T1000 (cell line): ENCODE data around the gene GTF2E1.
"Not testable (repeated sequence)": the region's sequence is repeated elsewhere in the genome, so short reads cannot be mapped to it uniquely, and the experiment has no call there.

Experiments
- DNase-seq: peaks from one replicate; lab custom pipeline; 2025; ENCODE audit warnings: mixed read lengths; lab: John Stamatoyannopoulos, UW

The GTF2E1 gene

DNA sequence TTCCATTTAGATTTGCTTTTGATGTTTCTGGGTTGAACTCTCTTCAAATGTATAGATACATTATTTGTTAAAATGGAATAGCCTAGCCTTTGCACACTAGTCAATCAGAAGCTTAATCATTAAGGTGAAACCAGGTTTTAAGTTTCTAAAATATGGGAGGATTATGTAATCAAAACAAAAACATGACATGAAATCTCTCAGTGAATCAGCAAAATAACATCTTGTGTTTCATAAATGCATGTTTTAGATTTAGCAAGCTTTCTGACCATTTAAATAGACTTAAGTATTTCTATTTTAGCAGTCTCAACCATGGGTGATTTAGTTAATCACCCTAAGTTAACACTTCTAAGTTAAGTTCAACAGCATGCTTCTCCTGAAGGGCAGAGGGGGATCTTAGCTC, 11.3 kb downstream of the GTF2E1 start:
- DNase-seq = no peak

DNA sequence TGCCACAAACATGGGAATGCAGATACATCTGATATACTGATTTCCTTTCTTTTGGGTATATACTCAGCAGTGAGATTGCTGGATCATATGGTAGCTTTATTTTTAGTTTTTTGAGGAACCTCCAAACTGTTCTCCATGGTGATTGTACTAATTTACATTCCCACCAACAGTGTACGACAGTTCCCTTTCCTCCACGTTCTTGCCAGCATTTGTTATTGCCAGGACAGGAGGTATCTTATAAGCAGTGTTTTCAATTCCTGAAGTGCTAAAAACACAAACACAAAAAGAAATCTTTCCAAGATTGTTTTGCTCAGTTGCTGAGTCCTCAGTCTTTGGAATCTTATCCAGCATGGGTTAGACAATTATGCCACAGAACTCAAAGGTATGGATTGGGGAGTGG, 13.5 kb downstream of the GTF2E1 start:
- no peak for DNase-seq

DNA sequence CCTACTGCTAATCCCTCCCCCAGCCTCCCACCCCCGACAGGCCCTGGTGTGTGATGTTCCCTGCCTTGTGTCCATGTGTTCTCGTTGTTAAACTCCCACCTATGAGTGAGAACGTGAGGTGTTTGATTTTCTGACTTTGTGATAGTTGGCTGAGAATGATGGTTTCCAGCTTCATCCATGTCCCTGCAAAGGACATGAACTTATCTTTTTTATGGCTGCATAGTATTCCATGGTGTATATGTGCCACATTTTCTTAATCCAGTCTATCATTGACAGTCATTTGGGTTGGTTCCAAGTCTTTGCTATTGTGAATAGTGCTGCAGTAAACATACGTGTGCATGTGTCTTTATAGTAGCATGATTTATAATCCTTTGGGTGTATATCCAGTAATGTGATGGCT, 16.0 kb downstream of the GTF2E1 start:
- DNase-seq = not testable (repeated sequence)

DNA sequence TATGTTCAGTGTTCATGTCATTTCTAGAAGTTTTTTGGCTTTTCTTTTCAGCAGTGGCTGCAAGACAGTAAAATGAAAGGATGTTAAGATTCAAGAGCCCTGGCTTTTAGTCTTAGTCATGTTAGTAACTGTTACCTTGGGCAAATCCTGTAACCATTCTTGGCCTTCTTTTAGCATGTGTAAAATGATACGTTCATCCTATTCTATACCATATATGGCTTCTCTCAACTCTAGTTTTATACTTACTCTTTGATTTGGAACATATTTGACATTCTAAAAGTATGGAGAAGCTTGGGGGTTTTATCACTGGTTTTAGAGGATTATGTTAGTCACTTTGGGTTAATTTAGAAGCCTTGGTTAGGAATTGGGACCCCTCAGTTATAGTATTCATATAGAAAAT, 20.1 kb downstream of the GTF2E1 start:
- no peak for DNase-seq

DNA sequence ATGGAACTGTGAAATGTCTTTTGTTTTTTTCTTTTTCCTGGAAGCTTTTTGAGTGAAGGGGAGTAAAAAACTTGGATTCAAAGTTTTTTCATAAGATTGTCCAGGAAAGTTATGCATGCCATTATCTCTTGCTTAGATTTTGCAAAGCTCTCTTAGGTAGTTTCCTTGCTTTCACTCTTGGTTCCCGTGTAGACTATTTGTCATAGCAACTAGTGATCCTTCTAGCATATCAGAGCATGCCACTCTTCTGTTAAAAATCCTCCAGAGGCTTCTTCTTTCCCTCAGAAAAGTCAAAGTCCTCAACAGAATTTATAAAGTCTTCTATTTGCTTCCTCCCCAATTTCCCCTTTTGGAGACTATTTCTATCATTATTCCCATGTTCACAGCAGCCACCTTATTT, 21.1 kb downstream of the GTF2E1 start:
- DNase-seq = no peak

DNA sequence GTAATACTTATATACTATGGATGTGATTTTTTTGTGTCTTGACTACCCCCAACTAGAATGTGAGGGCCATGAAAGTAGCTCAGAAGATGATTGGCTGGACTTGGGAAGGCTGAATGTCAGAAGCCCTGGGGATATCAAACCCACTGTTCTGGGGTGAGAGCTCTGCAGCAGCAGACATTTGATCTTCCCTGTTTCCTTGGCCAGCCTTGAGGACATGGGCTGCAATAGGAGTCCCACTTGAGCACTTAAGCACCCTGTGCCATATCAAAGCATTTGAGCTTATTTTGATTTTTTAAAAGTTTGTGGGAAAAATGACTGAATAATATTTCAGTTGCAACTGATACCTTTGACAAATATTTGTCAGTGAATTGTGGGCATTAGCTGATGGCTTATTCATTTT, 21.7 kb downstream of the GTF2E1 start:
- no peak for DNase-seq

DNA sequence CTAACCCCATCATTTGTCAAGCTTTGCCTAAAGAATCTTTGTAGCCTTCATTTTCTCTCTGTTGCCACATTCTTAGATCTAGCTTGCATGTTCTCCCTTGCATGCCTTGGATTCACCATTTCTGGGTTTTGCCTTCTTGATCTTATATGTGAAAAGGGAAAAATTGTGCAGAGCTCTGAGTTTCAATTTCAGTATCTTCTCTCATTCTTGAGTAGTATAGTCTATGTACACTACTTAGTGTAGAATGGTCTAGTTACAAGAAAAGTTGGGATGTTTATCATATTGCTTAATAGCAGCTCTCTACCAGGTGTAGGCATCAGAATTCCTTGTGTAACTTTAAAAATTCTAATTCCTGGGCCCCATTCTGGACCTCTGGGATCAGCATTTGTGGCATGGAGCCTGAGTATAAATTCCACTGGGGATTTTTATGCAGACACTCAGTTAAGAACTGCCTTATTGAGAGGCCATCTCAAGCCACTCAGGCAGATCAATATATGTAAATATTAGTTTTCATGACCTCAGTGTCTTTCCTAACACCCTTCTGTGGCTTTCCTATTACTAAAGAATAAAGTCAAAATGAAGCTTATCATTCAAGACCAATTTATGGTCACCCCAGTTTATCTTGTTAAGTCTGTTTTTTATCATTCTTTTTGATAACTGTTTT, 23.4 kb downstream of the GTF2E1 start:
- no peak for DNase-seq

DNA sequence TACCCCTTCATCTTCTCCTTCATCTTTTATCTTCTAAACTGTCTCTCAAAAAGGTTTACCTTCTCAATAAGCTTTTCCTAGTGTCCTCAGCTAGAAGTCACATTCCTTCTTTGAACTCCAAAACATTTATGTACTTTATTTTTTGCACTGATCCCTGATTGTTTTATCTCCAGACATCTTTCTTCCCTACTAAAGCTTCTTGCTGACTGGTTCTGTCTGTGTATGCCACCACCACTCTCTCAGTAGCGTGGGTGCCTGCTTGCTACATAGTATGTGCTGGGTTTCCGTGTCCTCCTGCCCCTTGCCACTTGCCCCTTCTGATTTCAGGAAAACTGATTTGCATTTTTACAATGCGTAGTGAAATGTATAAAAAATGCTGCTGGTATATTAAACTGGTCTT, 24.0 kb downstream of the GTF2E1 start:
- no peak for DNase-seq

DNA sequence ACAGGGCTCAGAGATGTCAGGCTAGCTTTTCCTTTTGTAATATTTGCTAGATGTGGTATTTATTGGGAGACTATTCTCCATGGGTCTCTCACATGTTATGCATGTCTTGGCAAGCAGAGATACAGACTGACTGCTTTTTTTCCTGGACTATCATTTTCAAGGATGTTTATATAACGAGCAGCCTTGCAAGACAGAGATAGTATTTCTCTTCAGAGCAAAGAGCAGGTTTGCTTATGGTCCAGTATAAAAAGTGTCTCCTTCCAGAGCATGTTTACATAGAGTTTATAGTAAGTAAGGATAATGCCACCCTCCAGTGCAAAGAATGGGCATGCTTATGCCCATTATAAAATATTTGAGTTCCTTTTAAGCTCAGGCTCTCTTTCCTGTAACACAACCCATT, 24.6 kb downstream of the GTF2E1 start:
- no peak for DNase-seq

DNA sequence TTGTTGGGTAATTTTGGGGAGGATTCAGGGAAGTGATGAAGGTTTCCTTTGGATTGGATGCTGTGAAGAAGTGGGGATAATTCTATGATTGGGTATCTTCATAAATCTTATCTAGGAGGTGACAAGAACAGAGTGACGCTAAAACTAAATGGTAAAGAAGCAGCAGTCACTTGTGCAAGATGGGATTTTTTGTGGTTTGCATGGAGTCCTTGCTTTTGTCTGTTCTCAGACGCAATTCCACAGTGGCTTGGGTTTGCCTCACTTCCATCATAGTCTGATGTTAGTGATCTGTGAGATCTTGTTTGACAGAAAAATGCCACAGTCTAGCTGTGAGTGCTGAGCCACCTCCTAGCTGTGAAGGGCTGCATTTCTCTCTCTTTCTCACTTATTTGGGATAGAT, 26.9 kb downstream of the GTF2E1 start:
- DNase-seq = no peak

DNA sequence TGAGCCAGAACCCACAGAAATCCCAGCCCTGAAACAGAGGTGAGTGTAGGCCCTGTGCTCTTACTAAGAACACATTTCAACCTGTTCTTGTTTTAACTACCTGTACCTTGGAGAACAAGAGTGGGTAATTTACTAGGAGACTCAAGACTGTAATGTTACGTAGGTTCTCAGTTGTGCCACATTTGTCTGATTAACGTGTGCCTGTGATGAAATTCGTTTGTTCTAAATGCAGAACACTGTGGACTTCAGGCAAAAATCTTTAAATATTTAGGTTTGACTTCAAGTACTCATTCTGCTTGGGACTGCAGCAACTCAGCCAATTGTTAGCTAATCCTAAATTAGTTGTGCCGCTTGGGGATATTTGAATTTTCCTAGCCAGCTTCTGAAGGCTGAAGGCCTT, 28.3 kb downstream of the GTF2E1 start:
- DNase-seq = no peak

DNA sequence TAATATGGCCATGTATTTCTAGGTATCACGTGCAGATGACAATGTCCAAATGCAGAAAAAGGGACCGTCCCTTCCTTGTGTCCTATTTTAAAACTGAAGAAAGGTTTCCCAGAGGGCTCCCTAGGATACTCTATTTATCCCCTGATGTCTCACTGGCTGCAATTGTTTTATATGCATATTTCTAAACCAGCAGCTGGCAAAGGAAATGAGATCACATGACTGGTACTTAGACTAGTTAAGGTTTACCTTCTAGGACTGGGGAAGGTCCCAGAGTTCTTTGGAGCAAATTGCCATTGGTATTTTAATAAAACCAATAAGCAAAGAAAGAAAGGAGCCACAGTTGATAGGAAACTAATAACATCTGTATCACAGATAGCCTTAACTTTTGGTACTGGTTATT, 29.5 kb downstream of the GTF2E1 start:
- DNase-seq = no peak

DNA sequence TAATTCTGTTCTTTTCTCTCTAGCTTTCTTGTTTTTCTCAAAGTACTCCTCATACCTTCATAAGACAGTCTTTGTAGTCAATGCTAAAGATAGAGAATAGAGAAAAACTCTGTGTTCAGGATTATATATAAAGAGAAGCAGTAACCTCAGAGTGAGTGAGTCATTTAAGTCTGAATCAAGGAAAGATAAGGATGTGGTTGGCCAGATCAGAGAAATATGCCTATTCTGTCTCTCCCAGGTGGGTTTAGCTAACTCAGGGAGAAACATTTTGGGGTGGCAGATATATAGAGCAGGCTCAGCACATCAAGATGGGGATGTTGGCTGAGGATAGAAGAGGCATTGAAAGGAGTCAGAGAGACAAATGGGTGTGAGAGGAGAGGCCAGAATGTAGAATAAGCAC, 31.4 kb downstream of the GTF2E1 start:
- no peak for DNase-seq

DNA sequence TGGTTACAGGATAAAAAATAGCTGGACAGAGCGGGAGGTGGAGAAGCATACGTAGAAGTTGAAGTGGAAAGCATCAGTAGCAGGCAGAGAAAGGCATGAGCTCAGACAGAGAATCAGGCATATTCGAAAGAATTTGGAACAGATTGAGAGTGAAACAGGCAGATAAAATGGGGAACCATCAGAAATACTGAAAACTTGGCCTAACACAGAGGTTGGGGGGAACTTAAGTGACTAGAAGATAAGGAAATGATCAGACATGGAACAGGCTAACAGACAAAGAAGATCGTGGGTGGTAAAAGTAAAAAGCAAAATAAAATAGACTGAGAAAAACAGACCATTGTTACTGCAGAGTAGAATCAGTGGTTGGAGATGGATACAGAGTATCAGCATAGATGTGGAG, 32.9 kb downstream of the GTF2E1 start:
- no peak for DNase-seq

DNA sequence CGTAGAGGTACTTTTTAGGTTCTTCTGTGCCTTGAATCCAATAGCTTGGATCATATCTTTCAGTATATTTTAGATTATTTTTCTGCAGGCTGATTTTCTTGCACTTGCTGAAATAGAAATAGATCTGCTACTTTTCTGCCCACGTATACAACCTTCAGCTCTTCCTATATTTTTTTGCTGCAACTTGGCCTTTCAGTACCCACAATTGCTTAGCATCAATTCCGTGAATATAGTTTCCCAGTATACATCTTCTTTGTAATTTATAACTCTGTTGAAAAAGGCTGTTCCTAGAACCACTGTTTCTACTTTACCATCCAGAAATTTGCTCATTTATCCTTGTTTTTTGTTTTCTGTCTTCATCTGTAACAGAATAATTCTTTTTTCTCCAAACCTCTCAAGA, 36.2 kb downstream of the GTF2E1 start:
- no peak for DNase-seq

DNA sequence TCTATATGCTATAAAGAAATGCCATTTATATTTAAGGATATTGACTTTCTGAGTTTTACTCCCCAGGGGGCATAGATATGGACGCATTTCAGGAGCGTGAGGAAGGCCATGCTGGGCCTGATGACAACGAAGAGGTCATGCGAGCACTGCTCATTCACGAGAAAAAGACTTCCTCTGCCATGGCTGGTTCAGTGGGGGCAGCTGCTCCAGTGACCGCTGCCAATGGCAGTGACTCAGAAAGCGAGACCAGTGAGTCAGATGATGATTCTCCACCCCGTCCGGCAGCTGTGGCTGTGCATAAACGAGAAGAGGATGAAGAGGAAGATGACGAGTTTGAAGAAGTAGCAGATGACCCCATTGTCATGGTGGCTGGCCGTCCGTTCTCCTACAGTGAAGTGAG, 38.4 kb downstream of the GTF2E1 start:
- peak; percentile 70 for DNase-seq

DNA sequence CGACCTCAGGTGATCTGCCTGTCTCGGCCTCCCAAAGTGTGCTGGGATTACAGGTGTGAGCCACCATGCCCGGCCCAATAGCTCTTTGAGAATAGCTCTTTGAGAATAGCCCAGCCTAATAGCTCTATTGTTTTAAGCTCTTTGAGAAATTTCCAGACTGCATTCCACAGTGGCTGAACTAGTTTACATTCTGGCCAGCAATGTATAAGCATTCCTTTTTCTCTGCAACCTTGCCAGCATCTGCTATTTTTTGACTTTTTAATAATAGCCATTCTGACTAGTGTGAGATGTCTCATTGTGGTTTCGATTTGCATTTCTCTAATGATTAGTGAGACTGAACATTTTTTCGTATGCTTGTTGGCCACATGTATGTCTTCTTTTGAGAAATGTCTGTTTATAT, 43.3 kb downstream of the GTF2E1 start:
- DNase-seq = not testable (repeated sequence)

DNA sequence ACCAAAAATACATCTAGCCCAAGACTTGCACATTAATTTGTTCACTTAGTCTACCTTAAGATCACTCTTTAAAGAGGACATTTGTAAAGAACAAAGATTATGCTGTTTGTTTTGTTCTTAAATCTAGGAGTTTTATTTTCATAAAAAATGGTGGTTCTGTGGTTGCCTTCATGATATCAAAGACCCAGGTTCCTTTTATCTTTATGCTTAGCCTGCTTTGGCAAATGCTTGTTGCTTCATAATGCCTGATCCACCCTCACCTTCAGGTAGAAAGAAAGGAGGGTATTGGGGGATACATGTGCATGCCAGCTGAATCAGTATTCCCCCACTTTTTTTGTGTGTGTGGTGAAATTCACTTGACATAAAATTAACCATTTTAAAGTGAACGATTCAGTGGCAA, 48.5 kb downstream of the GTF2E1 start:
- no peak for DNase-seq

DNA sequence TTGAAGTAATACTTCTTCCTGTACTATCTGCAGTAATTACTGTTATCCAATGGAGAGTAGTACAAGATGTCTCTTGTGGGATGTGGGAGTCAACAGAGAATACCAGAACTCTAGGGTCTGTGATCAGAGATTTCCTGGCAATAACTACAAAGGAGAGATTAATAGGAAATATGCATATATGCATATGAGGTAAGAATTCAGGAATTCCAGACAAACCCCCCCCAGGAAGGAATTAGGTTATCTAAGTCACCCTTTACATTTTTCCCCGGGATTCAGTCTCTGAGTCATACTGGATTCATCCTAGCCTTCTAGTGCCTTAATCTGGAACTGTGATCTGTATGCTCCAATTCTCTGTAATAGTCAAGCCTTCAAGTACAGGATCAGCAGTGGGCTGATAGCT, 49.4 kb downstream of the GTF2E1 start:
- DNase-seq = no peak

DNA sequence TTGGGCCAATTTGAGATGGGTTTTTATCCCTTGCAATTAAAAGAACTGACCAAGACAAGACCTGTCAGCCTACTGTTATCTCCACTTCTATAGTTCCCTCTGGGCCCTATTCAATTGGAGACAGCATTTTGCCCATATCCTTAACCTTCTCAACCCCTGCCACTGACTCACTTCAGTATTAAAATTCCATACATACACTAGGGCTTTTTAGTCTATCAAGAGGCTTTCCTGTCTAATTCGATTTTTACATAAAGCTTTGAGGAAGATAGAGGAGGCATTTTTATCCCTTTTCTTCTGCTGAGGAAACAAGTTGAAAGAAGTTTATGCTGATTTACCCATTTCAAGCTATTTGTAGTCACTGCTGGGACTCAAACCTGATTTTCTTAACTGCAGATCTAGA, 51.1 kb downstream of the GTF2E1 start:
- DNase-seq = no peak

DNA sequence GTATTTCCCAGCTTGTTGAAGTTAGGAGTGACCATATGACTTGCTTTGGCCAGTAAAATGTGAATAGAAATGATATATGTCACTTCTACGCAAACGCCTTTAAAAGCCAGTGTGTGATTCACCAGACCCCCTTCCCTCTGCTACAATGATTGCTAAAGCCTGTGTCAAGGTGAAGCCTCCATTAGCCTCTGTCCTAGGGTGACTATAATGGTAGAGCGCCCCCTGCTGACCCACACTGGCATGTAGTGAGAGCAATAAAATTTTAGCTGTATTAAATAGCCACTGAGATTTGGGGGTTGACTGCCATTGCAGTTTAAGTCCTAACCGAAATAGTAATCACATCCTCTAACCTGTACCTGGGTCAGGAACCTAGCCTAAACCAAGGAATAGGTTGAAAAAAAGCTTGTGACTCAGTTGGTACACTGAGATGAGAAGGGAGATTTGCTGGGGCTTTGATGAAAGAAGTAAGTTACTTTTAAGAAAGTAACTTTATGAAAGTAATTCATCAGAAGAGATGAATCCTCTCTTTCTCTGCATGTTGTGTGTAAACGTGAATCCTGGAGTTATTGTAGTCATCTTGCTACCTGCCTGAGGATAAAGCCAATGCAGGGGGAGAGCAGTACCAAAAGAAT, 52.6 kb downstream of the GTF2E1 start:
- peak; percentile 37 for DNase-seq

DNA sequence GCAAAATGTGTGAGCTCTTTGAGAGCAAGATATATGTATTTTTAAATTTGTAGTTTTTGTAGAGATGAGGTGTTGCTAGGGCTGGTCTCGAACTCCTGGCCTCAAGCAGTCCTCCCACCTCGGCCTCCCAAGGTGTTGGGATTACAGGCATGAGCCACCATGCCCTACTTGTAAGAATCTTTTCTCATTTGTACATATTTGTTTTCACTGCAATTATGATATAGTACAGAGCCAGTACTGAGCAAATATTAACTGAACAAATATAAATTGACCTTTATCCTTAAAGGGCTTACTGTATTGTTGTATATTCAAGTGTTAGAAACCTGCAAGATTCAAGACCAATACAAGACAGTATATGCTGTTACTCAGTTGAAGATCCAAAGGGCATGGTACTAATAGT, 53.4 kb downstream of the GTF2E1 start:
- DNase-seq = no peak

DNA sequence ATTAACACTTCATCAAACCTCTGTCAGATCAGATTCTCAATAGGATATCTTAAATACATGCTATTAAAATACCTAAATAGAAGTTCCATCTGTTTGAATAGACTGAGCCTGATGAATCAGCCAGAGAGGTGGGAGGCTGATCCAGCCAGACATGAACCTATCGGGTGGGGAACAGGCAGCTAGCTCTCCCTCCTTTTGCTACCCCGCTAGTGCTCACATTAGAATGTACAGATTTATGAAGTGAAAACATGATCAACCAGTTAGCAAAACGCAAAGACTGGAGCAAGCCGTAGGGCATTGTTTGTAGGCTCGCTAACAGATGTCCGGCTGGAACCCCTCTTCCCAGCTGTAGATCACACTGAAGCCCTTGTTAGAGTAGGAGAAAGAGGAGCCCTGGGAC, 54.4 kb downstream of the GTF2E1 start:
- DNase-seq = no peak

DNA sequence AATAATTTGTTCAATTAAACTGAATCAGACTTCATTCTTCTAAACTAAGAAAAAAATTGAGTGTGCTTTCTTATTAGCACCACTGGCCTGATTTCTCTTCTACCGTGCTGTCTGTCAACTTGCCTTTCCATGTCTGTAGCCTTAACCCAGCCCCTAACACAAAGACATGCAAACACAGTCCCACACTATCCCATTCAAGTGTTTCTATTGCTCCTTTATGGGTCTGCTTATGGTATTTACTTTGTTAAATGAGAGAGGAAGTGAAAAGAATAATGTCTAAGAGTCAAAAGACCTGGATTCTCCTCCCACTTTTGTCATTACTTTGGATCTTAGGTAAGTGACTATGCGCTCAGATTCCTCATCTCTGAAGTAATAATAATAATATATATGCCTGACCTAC, 55.3 kb downstream of the GTF2E1 start:
- DNase-seq = no peak
